SK-N-MC (cell line): ENCODE data around the gene LEF1.

ENCODE experiments used
- EZH2 ChIP-seq: fragments of 200-600 bp; sonication (generic); IDR thresholded peaks from one replicate; pipeline ENCODE4 v1.6.1; 2017; ENCODE audit warnings: antibody characterized with exemption
- POLR2AphosphoS5 ChIP-seq: IDR thresholded peaks from 2 replicates; pipeline ENCODE4 v1.6.1; 2012; ENCODE audit warnings: mild to moderate bottlenecking, low read depth, low read length, borderline replicate concordance

DNA sequence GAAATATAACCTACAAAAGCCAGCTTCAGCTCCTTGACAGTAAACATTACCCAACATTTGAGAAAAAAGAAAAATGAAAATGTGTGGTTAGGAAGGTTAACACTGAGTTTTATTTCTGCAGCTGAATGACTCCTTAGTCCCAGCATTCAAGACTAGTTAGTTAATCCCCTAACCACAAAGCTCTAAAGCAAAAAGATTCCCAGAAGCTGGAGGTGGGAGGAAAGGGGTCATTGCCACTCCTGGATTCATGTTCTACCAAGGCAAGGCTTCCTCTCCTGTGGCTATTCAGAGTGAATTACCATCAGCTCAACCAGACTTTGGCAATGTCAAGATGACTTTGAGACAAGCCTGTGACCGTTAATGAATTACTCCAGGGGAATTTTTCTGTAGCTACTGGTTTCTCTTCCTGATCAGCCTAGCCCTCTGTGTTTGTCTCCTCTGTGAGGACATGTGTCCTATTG lies 115.5 kb downstream of the LEF1 start:
- TF ChIP-seq POLR2AphosphoS5 (no peak), EZH2 (no peak)
